GM21447 (cell line): Measurements from ENCODE around the gene SPATA3.

Source experiments
- ATAC-seq: cut with Tn5 transposase; IDR thresholded peaks from one replicate; pipeline ENCODE4 v1.9.1; 2021; ENCODE audit not compliant: unreplicated experiment

SPATA3 gene

DNA sequence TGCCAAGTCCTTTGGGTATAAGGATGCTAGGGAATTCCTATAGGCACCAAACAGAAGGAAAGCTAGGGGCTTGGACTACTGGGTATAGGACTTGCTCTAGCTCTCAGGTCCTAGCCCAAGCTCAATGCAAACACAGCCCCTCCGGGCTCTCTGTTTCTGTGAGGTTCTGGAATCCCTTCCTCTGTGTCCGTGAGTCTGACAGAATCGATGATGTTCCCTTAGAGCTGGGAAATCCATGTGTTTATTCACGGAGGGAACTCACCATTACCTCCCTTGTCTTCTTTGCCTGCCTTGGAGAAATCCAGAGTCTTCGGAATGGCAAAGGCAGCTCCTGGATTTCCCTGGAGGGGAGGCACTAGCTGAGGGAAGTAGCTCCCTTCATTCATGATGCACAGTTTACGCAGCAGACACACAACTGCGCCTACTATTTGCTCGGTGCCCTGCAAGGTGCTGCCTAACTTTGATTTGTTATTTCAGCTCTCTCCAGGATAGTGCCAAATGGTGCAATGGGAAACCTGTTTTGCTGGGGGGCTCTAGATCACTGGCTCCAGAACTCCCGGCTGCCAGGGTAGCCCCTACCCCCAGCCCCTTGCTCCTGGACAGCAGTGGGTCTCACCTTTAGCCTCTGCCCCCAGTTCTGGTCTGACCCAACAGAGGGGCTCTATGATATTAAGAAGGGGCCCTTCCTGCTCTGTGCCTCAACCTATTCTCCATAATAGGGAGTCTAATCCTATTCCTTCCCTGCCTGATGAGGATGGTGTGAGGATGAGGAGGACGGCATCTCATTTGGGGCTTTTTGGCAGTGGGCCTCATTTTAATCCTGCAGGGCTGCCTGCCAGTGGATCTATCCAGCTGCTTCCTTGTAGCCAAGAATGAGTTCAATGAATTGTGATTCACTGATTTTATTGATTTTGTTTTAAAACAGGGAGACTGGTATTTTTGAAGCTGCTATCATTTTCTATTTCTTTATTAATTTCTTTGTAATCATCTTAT is 52.3 kb downstream of the SPATA3 start:
- ATAC-seq, result no peak

DNA sequence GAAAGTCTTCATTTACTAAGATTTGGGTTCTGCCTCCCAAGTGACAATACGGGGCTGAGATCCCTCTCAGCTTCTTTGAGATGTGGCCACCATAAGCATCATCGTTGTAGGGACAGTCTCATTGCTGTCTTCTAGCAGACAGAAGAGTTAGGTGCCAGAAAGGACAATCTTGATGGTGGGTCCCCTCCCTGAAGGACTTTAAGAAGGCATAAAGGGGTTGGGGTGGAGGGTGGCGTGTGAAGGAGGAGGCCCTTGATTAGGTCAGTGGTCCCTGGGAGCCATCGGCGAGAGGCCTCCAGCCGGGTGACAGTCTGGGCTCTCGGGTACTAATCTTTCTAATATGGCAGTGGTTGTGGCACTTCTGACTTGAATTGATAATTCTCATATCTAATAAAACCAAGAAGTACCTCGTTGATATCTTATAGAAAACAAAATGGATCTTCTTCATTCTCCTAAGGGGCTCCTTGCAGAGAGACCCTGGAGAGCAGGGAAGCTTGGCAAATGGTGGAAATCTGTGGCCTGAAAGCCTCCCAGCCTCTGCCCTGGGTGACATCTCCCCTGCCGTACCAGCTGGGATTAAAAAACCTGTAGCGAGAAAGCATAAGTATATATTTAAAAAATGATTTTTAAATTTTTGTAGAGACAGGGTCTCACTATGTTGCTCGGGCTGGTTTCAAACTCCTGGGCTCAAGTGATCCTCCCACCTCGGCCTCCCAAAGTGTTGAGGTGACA is 53.5 kb downstream of the SPATA3 start:
- ATAC-seq, result no peak

DNA sequence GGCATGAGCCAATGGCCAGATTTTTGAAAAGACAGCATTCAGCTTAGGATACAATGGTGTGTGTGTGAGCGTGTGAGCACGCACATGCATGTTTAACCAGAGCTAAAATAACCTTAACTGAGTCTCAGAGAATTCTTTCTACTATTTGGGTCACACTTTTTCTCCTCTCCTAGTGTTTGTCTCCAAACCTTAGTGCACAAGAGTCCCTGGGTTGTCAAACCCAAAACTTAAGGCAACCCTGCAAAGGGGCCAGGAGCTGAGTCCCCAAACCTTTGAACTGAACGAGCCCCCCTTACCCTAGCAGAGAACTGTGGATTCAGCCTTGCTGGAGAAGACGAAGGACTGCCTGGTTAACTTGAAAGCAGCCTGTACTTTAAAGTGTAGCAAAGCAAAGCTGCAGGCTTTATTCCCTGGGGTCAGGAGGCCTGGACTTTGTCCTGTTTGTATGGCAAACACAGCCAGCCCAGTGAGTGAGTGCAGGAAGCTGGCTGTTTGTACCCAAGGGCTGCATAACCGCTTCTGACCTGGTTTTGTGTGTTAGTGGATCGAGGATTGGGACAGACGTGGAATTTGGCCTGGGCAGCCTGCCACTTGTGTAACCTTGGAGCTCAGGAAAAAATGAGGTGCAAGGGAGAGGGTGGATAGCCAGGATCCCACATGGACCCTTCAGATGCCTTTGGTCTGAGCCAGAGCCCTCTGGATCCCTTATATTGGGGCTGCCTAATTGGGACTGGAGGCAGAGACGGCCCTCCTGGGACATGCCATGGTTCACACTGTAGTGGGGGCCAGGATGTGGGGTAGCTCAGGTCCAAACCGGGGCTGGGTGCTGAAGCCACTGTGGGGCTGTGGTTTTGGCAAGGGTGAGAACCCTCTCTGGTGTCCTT is 54.3 kb downstream of the SPATA3 start:
- ATAC-seq, result no peak

DNA sequence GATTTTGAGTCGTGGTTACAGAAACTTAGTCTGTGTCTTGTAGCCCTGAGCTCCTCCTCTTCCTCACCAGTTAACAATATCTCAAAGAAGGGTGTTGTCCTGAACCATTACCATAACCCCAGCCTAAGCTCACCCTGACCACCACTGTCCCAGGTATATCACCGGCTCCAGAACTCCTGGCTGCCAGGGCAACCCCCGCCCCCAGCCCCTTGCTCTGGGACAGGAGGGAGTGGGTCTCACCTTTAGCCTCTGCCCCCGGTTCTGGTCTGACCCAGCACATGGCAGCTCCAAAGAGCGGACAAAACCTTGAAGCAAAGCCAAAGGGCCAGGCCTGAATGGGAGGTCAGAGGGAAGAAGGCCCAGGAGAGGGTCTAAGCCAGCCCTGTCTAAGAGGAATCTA is 55.2 kb downstream of the SPATA3 start:
- no peak for ATAC-seq

DNA sequence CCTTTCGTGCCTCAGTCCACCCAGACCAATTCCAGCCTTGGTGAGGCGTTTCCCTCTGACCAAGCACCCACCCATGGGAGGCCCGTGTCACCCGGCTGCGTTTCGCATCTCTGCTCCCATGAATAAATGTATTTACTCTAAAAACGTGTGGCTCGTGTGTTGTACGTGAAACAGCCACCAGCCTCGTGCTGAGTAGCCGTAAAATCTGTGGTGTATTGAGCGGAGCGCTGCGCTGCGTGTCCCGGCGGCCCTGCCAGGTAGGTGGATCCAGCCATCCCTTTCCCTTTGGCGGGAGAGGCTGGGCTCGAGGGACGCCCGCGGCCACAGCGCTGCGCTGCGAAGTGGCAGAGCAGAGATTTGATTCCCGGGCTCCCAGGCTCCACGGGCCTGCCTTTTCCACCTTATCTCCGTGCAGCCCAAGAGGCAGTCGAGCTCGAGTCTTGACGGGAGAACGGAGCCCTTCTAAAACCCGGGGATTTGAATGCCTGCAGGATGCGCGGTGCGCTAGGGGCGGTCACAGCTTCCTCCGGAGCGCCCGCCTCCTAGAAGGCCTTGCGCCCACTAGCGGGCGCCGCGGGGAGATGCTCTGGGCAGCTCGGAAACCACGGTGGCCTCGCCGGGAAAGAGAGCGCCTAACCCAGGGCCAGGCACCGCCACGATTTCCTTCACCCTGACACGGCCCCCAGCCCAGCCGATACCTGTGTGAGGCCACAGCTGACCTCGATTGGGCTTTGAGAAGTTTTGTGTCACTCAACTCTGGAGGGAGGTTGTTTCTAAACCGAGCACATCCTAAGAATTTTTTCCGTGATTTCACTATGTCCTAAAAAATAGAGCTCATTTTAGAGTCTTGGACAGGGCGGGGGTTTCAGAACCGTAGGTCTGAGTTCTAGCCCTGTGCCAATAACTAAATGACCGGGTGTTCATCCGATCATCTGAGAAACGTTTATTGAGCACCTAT is 56.9 kb downstream of the SPATA3 start:
- peak; percentile 60 for ATAC-seq

DNA sequence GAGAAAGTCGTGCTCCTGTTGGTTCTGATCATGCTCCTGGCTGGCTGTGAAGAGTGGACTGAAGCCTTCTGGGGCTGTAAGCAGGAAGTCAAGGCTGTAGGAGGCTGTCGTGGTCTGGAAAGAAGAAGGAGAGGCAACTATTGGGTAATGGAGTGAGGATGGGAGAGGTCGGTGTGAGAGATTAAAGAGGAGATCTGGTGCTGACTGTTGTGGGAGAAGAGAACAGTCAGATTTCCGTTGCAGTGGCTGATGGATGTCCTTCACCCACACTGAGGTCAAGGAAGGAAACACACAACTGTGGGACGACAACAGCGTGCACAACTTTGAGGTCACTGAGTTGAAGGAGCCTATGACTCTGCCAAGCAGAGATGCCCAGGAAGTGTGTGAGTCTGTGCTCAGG is 57.9 kb downstream of the SPATA3 start:
- no peak for ATAC-seq

DNA sequence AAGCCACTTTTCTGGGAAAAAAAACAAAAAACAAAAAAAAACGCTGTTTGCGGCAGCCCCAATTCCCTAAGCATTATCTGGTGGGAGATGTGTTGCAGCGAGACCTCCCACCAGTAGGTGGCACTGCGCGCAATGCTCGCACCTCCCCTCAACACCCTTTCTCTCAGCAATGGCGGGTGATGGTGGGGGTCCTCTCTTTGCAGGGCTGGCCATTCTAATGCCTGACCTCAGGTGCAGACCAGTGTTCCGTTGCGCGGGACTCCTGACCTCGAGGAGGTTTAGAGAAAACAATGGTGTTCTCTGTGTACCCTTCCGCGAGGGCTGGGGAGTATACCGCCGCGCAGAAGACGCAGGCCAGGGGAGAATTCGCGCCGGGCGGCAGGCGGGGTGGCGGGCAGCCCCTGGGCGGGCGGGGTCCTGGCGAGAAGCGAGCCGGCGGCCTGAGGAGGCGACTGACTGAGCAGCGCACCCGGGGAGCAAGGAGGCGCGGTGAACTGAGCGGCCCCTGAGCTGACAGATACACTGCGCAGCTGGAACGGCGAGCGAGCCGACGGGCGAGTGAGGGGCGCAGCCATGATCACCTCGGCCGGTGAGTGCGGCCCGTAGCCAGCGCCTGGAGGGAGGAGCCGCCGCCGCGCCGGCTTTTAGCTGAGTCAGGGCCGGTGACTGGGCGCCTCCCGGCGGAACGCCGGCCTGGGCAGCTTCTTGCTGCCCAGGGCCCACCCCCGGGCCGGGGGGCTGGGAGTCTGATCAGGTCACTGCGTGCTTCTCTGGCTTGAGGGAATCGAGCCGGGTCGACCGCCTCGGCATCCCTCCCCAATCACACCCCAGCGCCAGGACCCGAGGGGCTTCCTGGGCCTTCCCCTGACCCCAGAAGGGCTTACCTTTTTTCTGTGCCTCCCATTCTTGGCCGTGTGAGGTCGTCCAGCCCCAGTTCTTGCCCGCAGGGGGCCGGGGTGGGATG is 60.8 kb downstream of the SPATA3 start, which contains the start of gene PSMD1:
PSMD1 (plus strand) TSS at position 415 of the 964 bp plus-strand sequence; CDS start at position 574, 159 bp downstream.
- ATAC-seq, result peak; percentile 73

DNA sequence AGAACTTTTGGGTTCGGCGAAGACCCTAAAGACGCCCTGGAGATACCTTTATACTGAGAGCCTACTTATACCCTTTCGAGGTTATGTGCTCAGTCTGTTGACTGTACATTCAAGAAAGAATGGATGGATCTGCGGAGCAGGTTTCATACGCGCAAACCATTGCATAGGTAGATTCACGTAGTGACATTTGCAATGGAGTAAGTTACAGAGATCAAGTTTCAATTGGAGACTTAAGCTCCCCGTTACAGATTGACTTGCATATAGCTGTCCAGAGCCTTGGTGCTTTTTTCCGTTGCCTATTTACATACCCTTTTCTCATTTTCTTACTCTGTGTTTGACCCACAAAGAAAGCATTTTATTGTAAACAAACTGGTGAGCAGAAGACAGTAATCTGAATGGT is 61.7 kb downstream of the SPATA3 start:
- ATAC-seq, result no peak
